Activated naive CD8-positive, alpha-beta T cell treated with anti-CD3 and anti-CD28 coated beads, Interleukin-2, amount 50 U/mL, for 24 hours (primary cell): ENCODE results near the gene GPR137B.
"Not testable (repeated sequence)": the region's sequence is repeated elsewhere in the genome, so short reads cannot be mapped to it uniquely, and the experiment has no call there.

ENCODE experiments used
- ATAC-seq: fragments of 150-1000 bp; cut with Tn5 transposase; one replicate; pipeline ENCODE4 v1.10.0; 2021
- DNase-seq: peaks from one replicate; pipeline ENCODE4 v3.0.0; 2021
- H3K27ac Mint-ChIP-seq: one replicate; pipeline ENCODE4 v1.8.0; 2021; ENCODE audit warnings: mild to moderate bottlenecking, mixed read lengths
- H3K27me3 Mint-ChIP-seq: one replicate; pipeline ENCODE4 v1.8.0; 2021; ENCODE audit warnings: mixed read lengths
- H3K36me3 Mint-ChIP-seq: one replicate; pipeline ENCODE4 v1.8.0; 2021; ENCODE audit warnings: low read depth, mixed read lengths
- H3K4me1 Mint-ChIP-seq: one replicate; pipeline ENCODE4 v1.8.0; 2021; ENCODE audit warnings: mixed read lengths
- H3K4me3 Mint-ChIP-seq: one replicate; pipeline ENCODE4 v1.8.0; 2021; ENCODE audit warnings: mild to moderate bottlenecking, moderate library complexity, mixed read lengths
- H3K9me3 Mint-ChIP-seq: one replicate; pipeline ENCODE4 v1.8.0; 2021; ENCODE audit warnings: mixed read lengths

GPR137B gene

DNA sequence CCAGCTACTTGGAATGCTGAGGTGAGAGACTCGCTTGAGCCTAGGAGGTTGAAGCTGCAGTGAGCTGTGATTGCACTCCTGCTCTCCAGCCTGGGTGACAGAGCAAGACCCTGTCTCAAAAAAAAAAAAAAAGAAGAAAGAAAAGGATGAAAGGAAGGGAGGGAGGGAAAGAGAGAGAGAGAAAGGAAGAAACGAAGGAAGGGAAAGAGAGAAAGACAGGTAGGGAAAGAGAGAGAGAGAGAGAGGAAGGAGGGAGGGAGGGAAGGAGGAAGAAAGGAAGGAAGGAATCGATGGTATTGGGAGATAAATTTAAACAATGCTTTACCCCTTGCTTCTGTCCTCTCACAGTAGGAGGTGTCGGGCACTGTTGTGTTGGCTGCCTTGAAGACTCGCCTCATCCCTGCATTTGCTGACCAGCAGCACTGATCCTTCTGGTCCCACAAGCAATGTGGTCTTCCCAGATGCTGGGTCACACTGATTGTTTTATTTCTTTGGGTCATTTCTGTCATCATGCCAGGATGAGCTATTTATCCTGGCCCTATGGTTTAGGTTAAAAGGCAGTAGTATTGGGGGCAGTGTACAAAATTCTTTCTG lies 30.9 kb downstream of the GPR137B start:
- ATAC-seq (no peak), DNase-seq (no peak)
- Mint-ChIP-seq H3K27ac (no peak overlapping the region), H3K27me3 (no peaks in the 10 kb centered on the region), H3K36me3 (peaks cover under 1% of the 10 kb centered on the region), H3K9me3 (no peaks in the 10 kb centered on the region), H3K4me1 (peaks cover 4% of the 10 kb centered on the region), H3K4me3 (no peak overlapping the region)

DNA sequence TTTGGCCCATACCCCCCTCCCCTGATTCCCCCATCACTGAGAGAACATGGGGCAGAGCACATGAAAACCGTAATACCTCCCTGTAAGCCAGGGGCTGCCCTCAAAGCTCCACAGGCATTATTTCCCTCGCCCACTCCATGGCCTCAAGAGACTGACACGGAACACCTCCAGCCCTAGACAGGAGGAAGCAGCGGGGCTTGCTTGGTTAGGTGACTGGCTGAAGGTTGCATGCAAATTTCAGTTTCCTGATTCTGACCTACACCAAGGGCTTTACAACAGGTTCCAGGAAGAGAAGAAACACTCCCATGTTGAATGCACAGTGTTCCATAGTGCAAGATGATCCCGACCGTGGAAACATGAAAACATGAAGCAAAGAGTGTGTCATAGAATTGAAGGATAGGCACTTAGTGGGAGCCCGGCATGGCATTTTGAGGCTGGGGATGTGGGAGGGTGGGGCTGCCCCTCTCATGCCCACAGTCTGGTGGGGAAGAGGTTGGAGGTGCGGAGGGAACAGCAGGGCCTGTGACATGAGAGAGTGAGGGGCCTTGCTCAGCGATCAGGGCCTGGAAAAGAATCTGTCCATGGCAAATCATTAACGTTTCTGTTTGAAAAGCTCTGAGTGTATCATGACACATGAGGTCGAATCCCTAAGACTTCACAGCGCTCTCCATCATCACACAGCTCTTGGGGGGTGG lies 33.5 kb downstream of the GPR137B start:
- no peak for ATAC-seq
- peaks cover 4% of the 10 kb centered on the region for H3K4me1 Mint-ChIP-seq
- H3K9me3 Mint-ChIP-seq, result no peaks in the 10 kb centered on the region
- no peak overlapping the region for H3K27ac Mint-ChIP-seq
- H3K4me3 Mint-ChIP-seq, result no peak overlapping the region
- no peaks in the 10 kb centered on the region for H3K27me3 Mint-ChIP-seq
- peaks cover 6% of the 10 kb centered on the region for H3K36me3 Mint-ChIP-seq
- DNase-seq, result no peak

DNA sequence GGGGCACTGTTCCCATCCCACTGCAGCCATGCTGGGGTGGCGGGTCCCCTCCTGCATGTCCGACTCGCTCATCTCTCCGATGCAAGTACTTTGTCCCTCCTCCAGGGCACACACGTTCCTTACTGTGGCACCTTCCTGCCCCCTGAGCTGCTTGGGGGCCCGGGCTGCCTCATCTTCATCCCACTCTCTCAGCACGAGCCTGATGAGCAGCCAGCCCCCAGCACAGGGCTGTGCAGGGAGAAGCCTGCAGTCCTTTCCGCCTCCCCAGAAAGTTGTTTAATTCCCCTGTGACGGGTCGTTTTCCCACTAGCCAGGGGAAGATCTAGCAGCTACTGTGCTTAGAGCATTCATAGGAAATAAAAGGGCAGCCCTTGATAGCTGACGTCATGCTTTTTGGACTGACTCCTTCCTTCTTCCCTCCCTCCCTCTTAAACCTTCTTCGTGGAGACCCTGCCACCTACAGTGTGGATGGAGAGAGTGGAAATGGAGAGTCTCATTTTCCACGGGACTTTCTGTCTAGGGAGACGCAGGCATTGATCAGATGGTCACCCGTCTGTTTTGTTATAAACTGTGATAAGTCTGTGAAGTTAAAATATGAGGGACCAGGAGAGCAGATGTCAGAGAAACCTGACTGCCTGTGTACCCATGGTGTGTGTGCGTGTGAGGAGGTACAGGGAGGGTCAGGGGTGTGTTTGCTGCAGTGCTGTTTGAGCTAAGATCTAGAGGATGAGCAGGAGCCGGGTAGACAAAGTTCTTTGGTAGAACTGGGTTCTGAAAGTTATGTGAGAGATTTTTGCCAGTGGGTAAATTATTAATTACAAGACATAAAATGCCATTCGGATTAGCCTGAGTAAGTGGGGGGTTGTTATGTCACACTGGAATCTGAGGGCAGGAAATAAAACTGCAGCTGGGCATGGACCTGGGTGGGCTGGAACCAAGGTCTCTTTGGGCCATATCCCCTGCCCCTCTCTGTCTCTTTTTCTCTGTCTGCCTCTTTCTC lies 34.3 kb downstream of the GPR137B start:
- Mint-ChIP-seq H3K4me3 (no peak overlapping the region), H3K4me1 (peaks cover 4% of the 10 kb centered on the region), H3K36me3 (peaks cover 10% of the 10 kb centered on the region), H3K9me3 (no peaks in the 10 kb centered on the region), H3K27me3 (no peaks in the 10 kb centered on the region), H3K27ac (no peak overlapping the region)
- ATAC-seq, result no peak
- DNase-seq, result no peak

DNA sequence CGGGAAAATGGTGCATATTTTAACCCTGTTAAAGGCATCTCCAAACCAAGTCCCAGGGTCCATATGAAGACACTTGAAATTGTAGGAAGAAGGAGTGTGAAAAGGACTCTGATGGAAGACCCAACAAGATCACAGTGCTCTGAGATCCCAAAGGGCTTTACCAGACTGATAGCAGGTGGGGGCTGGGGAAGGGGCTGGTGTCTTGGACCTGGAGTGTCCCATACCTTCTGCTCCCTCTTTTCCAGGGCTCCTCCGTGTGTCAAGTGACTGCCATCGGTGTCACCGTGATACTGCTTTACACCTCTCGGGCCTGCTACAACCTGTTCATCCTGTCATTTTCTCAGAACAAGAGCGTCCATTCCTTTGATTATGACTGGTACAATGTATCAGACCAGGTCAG lies 37.3 kb downstream of the GPR137B start:
- Mint-ChIP-seq H3K27me3 (no peaks in the 10 kb centered on the region), H3K4me1 (peaks cover 4% of the 10 kb centered on the region), H3K9me3 (no peaks in the 10 kb centered on the region), H3K4me3 (no peak overlapping the region), H3K27ac (no peak overlapping the region), H3K36me3 (peaks cover 19% of the 10 kb centered on the region)
- ATAC-seq (no peak), DNase-seq (no peak)

DNA sequence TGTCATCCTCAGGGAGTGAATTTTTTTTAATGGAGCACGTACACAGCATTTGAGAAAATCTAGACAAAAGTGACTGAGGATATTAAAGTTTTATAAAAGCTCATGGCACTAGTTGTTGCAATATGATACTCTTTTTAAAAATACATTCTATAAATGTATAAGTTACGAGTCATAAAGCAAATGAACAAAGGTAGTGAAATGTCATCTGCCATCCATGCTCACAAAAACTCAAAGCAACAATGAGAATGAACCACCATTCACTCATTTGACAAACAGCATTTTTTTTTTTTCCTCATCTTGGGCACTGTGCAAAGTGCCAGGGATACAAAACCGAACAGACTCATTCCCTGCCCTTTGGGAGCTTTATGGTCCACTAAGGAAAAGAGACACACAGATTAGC lies 38.7 kb downstream of the GPR137B start:
- DNase-seq, result no peak
- Mint-ChIP-seq H3K27me3 (no peaks in the 10 kb centered on the region), H3K9me3 (no peaks in the 10 kb centered on the region), H3K36me3 (peaks cover 28% of the 10 kb centered on the region), H3K27ac (no peak overlapping the region), H3K4me1 (peaks cover 1% of the 10 kb centered on the region), H3K4me3 (no peak overlapping the region)
- no peak for ATAC-seq

DNA sequence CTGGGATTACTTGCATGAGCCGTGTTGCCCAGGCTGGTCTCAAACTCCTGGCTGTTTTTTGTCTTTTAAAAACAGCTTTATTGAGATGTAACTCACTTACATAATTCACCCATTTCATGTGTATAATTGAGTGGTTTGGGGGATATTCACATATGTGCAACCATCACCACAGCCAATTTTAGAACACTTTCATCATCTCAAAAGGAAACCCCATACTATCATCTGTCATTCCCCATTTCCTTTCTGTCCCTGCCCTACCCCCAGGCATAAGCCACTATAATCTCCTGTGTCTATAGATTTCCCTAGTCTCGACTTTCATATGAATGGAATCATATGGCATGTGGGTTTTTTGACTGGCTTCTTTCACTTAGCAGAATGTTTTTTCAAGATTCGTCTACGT lies 43.3 kb downstream of the GPR137B start:
- H3K36me3 Mint-ChIP-seq, result peaks cover 64% of the 10 kb centered on the region
- DNase-seq, result no peak
- H3K27ac Mint-ChIP-seq, result no peak overlapping the region
- no peaks in the 10 kb centered on the region for H3K27me3 Mint-ChIP-seq
- ATAC-seq, result no peak
- no peak overlapping the region for H3K4me3 Mint-ChIP-seq
- peaks cover 1% of the 10 kb centered on the region for H3K4me1 Mint-ChIP-seq
- H3K9me3 Mint-ChIP-seq, result peaks cover 22% of the 10 kb centered on the region

DNA sequence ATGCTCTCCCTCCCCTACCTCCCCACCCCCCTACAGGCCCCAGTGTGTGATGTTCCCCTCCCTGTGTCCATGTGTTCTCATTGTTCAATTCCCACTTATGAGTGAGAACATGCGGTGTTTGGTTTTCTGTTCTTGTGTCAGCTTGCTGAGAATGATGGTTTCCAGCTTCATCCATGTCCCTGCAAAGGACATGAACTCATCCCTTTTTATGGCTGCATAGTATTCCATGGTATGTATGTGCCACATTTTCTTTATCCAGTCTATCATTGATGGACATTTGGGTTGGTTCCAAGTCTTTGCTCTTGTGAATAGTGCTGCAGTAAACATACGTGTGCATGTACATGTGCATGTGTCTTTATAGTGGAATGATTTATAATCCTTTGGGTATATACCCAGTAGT lies 44.1 kb downstream of the GPR137B start:
- not testable (repeated sequence) for H3K4me3 Mint-ChIP-seq, H3K27ac Mint-ChIP-seq, DNase-seq, H3K27me3 Mint-ChIP-seq, ATAC-seq, H3K4me1 Mint-ChIP-seq
- H3K9me3 Mint-ChIP-seq, result peaks cover 27% of the 10 kb centered on the region
- H3K36me3 Mint-ChIP-seq, result peaks cover 67% of the 10 kb centered on the region

DNA sequence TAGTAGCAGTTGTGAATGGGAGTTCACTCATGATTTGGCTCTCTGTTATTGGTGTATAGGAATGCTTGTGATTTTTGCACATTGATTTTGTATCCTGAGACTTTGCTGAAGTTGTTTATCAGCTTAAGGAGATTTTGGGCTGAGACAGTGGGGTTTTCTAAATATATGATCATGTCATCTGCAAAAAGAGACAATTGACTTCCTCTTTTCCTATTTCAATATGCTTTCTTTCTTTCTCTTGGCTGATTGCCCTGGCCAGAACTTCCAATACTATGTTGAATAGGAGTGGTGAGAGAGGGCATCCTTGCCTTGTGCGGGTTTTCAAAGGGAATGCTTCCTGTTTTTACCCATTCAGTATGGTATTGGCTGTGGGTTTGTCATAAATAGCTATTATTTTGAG lies 45.7 kb downstream of the GPR137B start:
- peaks cover 70% of the 10 kb centered on the region for H3K36me3 Mint-ChIP-seq
- not testable (repeated sequence) for H3K27me3 Mint-ChIP-seq, H3K27ac Mint-ChIP-seq, DNase-seq, H3K4me3 Mint-ChIP-seq, H3K4me1 Mint-ChIP-seq, ATAC-seq
- peaks cover 27% of the 10 kb centered on the region for H3K9me3 Mint-ChIP-seq

DNA sequence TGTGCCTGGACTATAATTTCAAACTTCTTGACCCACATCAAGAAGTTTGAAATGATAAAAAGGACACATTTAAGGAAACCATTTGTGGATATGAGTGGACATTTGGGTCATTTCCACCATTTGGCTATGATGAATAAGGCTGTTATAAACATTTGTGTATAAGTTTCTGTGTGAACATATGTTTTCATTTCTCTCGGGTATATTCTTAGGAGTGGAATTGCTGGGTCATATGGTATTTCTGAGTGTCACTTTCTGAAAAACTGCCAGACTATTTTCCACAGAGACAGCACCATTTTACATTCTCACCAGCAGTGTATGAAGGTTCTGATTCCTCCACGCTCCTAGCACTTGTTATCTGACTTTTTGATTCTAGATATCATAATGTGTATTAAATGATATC lies 50.8 kb downstream of the GPR137B start:
- Mint-ChIP-seq H3K27ac (no peak overlapping the region), H3K27me3 (no peaks in the 10 kb centered on the region), H3K36me3 (peaks cover 74% of the 10 kb centered on the region), H3K9me3 (peaks cover 59% of the 10 kb centered on the region), H3K4me3 (no peak overlapping the region), H3K4me1 (no peaks in the 10 kb centered on the region)
- ATAC-seq, result no peak
- no peak for DNase-seq

DNA sequence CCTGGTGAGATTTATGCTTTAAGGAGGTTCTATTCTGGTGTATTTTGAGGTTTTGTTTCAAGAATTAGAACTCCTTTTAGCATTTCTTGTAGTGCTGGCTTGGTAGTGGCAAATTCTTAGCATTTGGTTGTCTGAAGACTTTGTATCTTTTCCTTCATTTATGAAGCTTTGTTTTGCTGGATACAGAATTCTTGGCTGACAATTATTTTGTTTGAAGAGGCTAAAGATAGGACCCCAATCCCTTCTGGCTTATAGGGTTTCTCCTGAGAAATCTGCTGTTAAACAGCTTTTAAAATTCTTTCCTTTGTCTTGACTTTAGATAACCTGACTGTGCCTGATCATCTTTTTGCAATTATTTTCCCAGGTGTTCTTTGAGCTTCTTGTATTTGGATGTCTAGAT lies 58.6 kb downstream of the GPR137B start:
- Mint-ChIP-seq H3K4me3 (no peak overlapping the region), H3K36me3 (peaks cover 79% of the 10 kb centered on the region), H3K9me3 (peaks cover 66% of the 10 kb centered on the region), H3K4me1 (no peaks in the 10 kb centered on the region), H3K27me3 (no peaks in the 10 kb centered on the region), H3K27ac (no peak overlapping the region)
- no peak for DNase-seq
- ATAC-seq, result no peak

DNA sequence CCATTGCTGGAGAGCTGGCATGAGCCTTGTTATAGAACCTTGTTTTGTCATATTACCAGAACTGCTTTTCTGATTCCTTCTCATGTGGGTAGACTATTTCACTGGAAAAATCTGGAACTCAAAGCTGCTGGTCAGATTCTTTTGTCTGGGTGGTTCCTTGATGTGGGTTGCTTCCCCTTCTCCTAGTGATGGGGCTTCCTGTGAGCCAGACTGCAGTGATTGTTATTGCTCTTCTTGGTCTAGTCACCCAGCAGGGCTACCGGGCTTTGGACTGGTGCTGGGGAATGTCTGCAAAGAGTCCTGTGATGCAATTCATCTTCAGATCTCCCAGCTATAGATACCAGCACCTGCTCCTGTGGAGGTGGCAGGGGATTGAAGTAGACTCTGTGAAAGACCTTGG lies 59.4 kb downstream of the GPR137B start:
- H3K4me1 Mint-ChIP-seq, result no peaks in the 10 kb centered on the region
- DNase-seq (no peak), ATAC-seq (no peak)
- H3K36me3 Mint-ChIP-seq, result peaks cover 82% of the 10 kb centered on the region
- no peak overlapping the region for H3K4me3 Mint-ChIP-seq
- no peak overlapping the region for H3K27ac Mint-ChIP-seq
- H3K27me3 Mint-ChIP-seq, result no peaks in the 10 kb centered on the region
- H3K9me3 Mint-ChIP-seq, result peaks cover 64% of the 10 kb centered on the region

DNA sequence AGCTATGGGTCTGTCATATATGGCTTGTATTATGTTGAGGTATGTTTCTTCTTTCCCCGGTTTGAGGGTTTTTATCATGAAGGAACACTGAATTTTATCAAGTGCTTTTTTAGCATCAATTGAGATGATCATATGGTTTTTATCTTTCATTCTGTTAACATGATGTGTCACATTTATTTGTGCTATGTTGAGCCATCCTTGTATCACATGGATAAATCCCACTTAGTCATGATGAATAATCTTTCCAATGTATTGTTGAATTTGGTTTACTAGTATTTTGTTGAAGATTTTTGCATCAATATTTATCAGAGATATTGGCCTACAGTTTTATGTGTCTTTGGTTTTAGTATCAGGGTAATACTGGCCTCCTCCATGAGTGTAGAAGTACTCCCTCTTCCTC lies 61.7 kb downstream of the GPR137B start:
- Mint-ChIP-seq H3K4me1 (no peaks in the 10 kb centered on the region), H3K27me3 (no peaks in the 10 kb centered on the region), H3K9me3 (peaks cover 50% of the 10 kb centered on the region), H3K36me3 (peaks cover 73% of the 10 kb centered on the region), H3K27ac (no peak overlapping the region), H3K4me3 (no peak overlapping the region)
- no peak for DNase-seq
- ATAC-seq, result no peak

DNA sequence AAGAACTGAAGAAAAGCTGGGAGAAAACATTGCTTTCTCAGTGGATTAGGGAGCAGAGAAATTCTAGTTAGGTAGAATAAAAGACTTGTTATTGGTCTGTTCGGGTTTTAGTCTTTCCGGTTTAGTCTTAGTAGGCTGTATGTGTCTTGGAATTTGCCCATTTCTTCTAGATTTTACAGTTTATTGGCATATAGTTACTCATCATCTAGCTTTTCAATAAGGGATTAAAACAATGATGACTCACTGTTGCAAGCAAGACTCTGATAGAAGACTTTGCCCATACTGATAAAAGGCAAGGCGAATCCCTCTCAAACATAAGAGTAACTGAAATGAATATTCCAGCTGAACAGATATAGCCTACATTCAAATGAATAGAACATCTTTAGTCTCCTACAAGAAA lies 62.3 kb downstream of the GPR137B start:
- no peak for DNase-seq
- Mint-ChIP-seq H3K27me3 (no peaks in the 10 kb centered on the region), H3K27ac (no peak overlapping the region), H3K4me1 (no peaks in the 10 kb centered on the region), H3K4me3 (no peak overlapping the region), H3K36me3 (peaks cover 70% of the 10 kb centered on the region), H3K9me3 (peaks cover 46% of the 10 kb centered on the region)
- ATAC-seq, result no peak

DNA sequence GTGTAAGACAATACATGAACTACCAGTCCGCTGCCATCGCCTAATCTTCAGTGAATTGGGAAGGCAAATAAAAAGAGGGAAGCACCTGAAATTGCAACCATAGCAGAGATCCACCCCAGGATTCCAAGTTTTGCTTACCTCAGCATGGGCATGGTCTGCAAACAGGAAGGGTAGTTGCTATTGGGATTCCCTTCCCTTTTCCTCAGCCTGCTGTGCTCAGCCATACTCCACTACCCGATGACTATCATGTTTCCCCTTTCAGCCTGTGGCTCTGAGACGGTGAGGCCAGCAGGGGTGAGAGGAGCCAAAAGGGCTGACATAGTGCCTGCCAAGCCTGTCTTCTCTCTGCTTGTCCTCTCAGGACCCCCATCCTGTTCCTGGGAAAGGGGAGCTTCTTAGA lies 64.2 kb downstream of the GPR137B start:
- Mint-ChIP-seq H3K27ac (no peak overlapping the region), H3K9me3 (peaks cover 27% of the 10 kb centered on the region), H3K4me3 (no peak overlapping the region), H3K36me3 (peaks cover 57% of the 10 kb centered on the region), H3K4me1 (no peaks in the 10 kb centered on the region), H3K27me3 (no peaks in the 10 kb centered on the region)
- no peak for DNase-seq
- ATAC-seq, result no peak

DNA sequence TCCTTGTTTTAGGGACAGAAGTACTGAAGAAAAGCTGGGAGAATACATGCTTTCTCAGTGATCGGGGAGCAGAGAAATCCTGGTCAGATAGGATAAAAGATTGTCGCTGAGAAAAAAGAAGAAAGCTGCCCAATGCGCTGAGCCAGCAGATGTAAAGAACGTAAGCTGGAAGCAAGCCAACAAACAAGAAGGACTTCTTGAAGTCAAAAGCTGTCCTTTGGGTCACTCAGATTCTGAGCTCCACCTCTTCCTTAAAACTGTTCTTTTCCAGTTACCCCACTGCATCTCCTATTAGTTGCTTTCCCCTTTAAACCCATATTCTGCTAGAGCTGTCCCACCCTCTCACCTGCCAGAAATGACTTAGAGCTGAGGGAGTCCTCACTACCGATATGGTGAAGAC lies 64.8 kb downstream of the GPR137B start:
- H3K4me1 Mint-ChIP-seq, result no peaks in the 10 kb centered on the region
- no peak overlapping the region for H3K4me3 Mint-ChIP-seq
- peaks cover 53% of the 10 kb centered on the region for H3K36me3 Mint-ChIP-seq
- no peaks in the 10 kb centered on the region for H3K27me3 Mint-ChIP-seq
- no peak overlapping the region for H3K27ac Mint-ChIP-seq
- ATAC-seq (no peak), DNase-seq (no peak)
- H3K9me3 Mint-ChIP-seq, result peaks cover 23% of the 10 kb centered on the region
